ENCODE measurements around the gene DHRS12.

DHRS12 gene

DNA sequence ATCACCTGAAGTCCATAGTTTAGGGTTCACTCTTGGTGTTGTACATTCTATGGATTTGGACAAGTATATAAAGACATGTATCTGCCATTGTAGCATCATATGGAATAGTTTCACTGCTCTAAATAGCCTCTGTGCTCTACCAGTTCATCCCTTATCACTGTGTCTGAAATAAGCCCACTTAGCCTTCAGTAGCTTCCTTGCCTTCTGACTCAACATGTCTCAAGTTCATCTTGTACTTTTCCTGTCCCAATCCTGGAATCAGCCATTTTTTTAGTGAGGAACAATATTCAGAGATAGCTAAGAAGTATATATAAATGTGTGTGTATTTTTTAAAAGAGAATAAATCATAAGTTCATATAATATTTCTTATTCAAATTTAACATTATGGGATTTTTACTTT is 79.2 kb downstream of the DHRS12 start:
- DNase-seq (ENCODE audit: low read depth) = no peak

DNA sequence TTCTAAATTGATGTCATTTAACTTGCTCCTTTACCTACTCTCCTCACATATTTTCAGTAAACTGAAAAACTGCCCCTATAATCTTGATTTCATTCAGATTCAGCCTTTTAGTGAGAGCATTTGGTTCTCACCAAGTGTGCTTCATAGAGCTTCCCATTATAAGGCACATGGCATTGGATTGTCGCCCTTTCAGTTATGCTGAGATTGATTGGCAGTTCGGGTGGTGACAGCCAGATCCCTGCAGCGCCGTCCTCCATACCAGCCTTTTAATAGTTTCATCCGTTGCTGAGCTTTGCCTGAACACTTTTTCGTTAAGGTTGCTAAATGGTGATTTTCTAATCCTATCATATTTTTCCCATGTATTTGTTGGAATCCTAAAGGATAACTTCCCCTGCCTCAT is 80.4 kb downstream of the DHRS12 start:
- no peak for DNase-seq (ENCODE audit: low read depth)

DNA sequence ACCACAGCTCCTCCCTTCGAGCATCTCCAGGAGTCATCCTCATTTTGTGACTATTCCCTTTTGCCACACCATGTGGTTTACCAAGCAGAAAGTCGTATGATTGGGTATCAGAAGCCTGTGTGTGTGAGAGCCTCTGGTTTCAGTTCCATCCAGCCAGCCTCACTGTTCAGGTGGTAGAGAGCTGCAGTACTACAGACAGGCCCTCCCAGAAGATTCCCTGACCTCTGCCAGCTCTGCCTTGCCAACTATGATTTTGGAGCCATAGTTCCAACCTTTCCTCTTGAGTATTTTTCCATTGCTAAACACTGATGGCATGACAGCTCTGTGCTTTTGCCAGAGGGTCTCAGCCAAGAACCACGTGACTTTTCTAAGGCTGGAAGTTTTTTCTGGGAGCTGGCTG is 82.5 kb downstream of the DHRS12 start:
- no peak for DNase-seq (ENCODE audit: low read depth)

DNA sequence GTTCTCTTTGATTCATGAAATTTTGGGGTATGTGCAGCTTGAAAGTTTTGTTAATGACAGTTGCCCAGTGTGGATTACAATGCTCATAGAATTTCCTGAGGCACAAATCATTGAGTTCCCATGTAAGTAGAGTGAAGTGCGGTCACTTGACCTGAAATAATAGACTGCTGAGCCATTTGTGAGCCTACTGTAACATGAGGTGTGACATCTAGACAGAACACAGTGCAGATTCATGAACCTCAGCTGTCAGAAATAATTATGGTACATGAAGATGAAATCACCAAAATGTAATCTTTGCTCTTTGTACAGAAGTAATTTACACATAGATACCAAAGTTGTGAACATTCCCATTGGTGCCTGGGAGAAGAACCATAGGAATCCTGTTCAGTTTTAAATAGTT is 84.6 kb downstream of the DHRS12 start:
- DNase-seq (ENCODE audit: low read depth) = no peak

Measured in T-helper 22 cell (primary cell).